ENCODE results near the gene ALG14. TPM values are rescaled to one million over a fixed set of nuclear protein-coding genes. Genes with fewer than 3 reads are reported as not detected.

Gene ALG14
- total RNA-seq, 1 donor from 2014 or later = 0.74 TPM

DNA sequence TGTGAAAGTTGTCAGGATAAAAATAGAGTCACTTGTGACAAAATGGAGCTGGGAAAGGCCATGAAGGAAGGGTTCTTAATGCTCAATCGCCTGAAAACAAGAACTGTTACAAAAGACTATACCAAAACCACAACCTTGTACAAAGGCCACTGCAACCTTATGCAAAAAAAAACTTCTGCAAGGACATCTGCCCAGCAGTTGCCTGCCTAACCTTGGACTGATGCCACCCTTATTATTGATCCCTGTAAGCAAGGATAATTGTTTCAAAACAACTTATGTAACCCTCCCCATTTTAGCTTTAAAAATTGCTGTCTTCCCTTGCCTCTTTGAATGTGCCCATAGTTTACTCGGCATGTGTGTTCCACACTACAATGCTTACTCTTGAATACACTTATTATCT, 5.7 kb downstream of the ALG14 start:
- peaks cover 0 to 13% of the 10 kb centered on the region in 2 donors for H3K36me3 ChIP-seq
- H3K9me3 ChIP-seq = no peaks in the 10 kb centered on the region
- TF ChIP-seq POLR2A (IDR thresholded peaks at IDR 0.05) (no peak), POLR2AphosphoS5 (IDR thresholded peaks at IDR 0.05; ENCODE audit: insufficient read depth in 1 of 2, low read depth in 1 of 2) (no peak)
- TF ChIP-seq, protein P1, sequence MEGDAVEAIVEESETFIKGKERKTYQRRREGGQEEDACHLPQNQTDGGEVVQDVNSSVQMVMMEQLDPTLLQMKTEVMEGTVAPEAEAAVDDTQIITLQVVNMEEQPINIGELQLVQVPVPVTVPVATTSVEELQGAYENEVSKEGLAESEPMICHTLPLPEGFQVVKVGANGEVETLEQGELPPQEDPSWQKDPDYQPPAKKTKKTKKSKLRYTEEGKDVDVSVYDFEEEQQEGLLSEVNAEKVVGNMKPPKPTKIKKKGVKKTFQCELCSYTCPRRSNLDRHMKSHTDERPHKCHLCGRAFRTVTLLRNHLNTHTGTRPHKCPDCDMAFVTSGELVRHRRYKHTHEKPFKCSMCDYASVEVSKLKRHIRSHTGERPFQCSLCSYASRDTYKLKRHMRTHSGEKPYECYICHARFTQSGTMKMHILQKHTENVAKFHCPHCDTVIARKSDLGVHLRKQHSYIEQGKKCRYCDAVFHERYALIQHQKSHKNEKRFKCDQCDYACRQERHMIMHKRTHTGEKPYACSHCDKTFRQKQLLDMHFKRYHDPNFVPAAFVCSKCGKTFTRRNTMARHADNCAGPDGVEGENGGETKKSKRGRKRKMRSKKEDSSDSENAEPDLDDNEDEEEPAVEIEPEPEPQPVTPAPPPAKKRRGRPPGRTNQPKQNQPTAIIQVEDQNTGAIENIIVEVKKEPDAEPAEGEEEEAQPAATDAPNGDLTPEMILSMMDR (IDR thresholded peaks at IDR 0.05) = no peak
- H3K4me1 ChIP-seq = peaks cover 9% of the 10 kb centered on the region
- no peak overlapping the region for H3K27ac ChIP-seq
- intact Hi-C loops (cut with DNase I) = no loop called here
- no peak overlapping the region for H3K4me3 ChIP-seq
- H3K27me3 ChIP-seq = no peaks in the 10 kb centered on the region
- DNase-seq (ENCODE audit: extremely low spot score in 2 of 2) = no peak

DNA sequence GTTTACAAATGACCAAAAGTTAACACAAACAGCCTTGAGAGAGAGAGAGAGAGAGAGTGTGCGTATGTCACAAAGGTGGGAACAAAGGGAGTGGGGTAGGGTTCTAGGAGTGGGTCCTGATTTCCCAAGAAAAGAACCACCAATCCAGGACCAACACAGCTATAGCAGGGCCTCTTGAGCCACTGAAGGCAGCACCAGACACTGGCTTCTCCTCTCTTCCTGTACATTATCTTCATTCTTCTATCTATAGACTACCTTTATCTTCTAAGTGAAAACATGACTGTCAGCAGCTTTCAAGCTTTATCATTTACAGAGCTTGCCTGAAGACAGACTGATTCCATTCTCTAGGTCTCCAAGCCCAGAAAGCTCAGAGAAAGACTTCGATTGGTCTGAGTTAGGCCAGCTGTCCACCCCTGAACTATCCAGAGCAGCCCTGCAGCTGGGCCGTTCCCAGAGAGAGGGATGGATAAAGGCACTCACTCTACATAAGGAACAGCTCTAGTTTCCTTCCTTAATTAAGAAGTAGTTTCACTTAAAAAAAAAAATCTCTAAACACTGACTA, 11.2 kb downstream of the ALG14 start:
- TF ChIP-seq, protein P1 (IDR thresholded peaks at IDR 0.05) = no peak
- TF ChIP-seq POLR2AphosphoS5 (IDR thresholded peaks at IDR 0.05; ENCODE audit: insufficient read depth in 1 of 2, low read depth in 1 of 2) = no peak
- no peak for TF ChIP-seq POLR2A (IDR thresholded peaks at IDR 0.05)
- Histone ChIP-seq H3K36me3 (peaks cover 0 to 13% of the 10 kb centered on the region in 2 donors), H3K4me3 (no peak overlapping the region), H3K9me3 (no peaks in the 10 kb centered on the region), H3K27me3 (no peaks in the 10 kb centered on the region), H3K27ac (no peak overlapping the region), H3K4me1 (no peaks in the 10 kb centered on the region)
- intact Hi-C loops (cut with DNase I) = no loop called here
- DNase-seq (ENCODE audit: extremely low spot score in 2 of 2) = no peak

DNA sequence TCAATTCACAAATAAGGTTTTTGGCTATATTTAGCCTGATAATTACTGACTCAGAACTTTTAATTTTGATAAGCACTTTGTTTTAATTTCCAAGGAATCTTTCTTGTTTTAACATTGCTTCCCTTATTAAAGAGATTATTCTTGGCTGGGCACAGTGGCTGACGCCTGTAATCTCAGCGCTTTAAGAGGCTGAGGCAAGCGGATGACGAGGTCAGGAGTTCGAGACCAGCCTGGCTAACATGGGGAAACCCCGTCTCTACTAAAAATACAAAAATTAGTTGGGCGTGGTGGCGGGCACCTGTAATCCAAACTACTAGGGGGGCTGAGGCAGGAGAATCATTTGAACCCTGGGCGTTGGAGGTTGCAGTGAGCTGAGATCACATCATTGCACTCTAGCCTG, 13.8 kb downstream of the ALG14 start:
- intact Hi-C loops (cut with DNase I) = no loop called here
- peaks cover 0 to 7% of the 10 kb centered on the region in 2 donors for H3K36me3 ChIP-seq
- no peaks in the 10 kb centered on the region for H3K9me3 ChIP-seq
- no peak overlapping the region for H3K27ac ChIP-seq
- H3K4me1 ChIP-seq = no peaks in the 10 kb centered on the region
- no peak for DNase-seq (ENCODE audit: extremely low spot score in 2 of 2)
- no peaks in the 10 kb centered on the region for H3K27me3 ChIP-seq
- H3K4me3 ChIP-seq = no peak overlapping the region
- no peak for TF ChIP-seq POLR2AphosphoS5 (IDR thresholded peaks at IDR 0.05; ENCODE audit: insufficient read depth in 1 of 2, low read depth in 1 of 2)
- TF ChIP-seq, protein P1 (IDR thresholded peaks at IDR 0.05) = no peak
- TF ChIP-seq POLR2A (IDR thresholded peaks at IDR 0.05) = no peak

- intact Hi-C loops (cut with DNase I) = no loop called here
- Histone ChIP-seq H3K27me3 (no peaks in the 10 kb centered on the region), H3K36me3 (no peaks in the 10 kb centered on the region), H3K4me3 (no peak overlapping the region), H3K27ac (no peak overlapping the region), H3K9me3 (no peaks in the 10 kb centered on the region), H3K4me1 (no peaks in the 10 kb centered on the region)
- TF ChIP-seq POLR2A (IDR thresholded peaks at IDR 0.05) (no peak), POLR2AphosphoS5 (IDR thresholded peaks at IDR 0.05; ENCODE audit: insufficient read depth in 1 of 2, low read depth in 1 of 2) (no peak)
- TF ChIP-seq, protein P1 (IDR thresholded peaks at IDR 0.05) = no peak
- no peak for DNase-seq (ENCODE audit: extremely low spot score in 2 of 2)
Measured at GRCh38 chr1:95057351-95057750, 15.4 kb downstream of the ALG14 start.

GRCh38 chr1:95049935-95050334, 22.8 kb downstream of the ALG14 start:
- no peak for DNase-seq (ENCODE audit: extremely low spot score in 2 of 2)
- TF ChIP-seq POLR2A (IDR thresholded peaks at IDR 0.05) (no peak), POLR2AphosphoS5 (IDR thresholded peaks at IDR 0.05; ENCODE audit: insufficient read depth in 1 of 2, low read depth in 1 of 2) (no peak)
- TF ChIP-seq, protein P1 (IDR thresholded peaks at IDR 0.05) = no peak
- Histone ChIP-seq H3K4me3 (no peak overlapping the region), H3K4me1 (no peaks in the 10 kb centered on the region), H3K36me3 (no peaks in the 10 kb centered on the region), H3K9me3 (no peaks in the 10 kb centered on the region), H3K27me3 (no peaks in the 10 kb centered on the region), H3K27ac (no peak overlapping the region)
- intact Hi-C loops (cut with DNase I) = no loop called here
